HUES64 (cell line): ENCODE results near the gene CXorf65.

ENCODE experiments used
- H3K27ac ChIP-seq: 2 replicates; pipeline ENCODE4 v1.7.0; 2013; ENCODE audit warnings: low read depth, low read length, inconsistent platforms
- H3K27me3 ChIP-seq: 2 replicates; pipeline ENCODE4 v1.6.1; 2013; ENCODE audit warnings: mild to moderate bottlenecking, low read length; ENCODE audit not compliant: insufficient read depth
- H3K36me3 ChIP-seq: 2 replicates; pipeline ENCODE4 v1.6.1; 2013; ENCODE audit warnings: mild to moderate bottlenecking, low read length; ENCODE audit not compliant: insufficient read depth
- H3K4me1 ChIP-seq: 2 replicates; pipeline ENCODE4 v1.6.1; 2013; ENCODE audit warnings: mild to moderate bottlenecking, low read length, moderate library complexity; ENCODE audit not compliant: insufficient read depth
- H3K4me3 ChIP-seq: 2 replicates; pipeline ENCODE4 v1.5.1; 2013; ENCODE audit warnings: mild to moderate bottlenecking, low read length, moderate library complexity
- H3K9ac ChIP-seq: 2 replicates; pipeline ENCODE4 v1.6.1; 2013; ENCODE audit warnings: mild to moderate bottlenecking, low read depth, low read length
- H3K9me3 ChIP-seq: 2 replicates; pipeline ENCODE4 v1.6.1; 2013; ENCODE audit warnings: low read depth, low read length; ENCODE audit not compliant: insufficient read depth
- WGBS: fragments of 150-250, 120-280 bp; methylation state at CpG from one replicate; pipeline ENCODE4 v1.1.7; 2013; ENCODE audit warnings: missing lambda C conversion rate; 5-methylcytosine and 5-hydroxymethylcytosine counted together

Gene CXorf65

GRCh38 chrX:71128166-71128833 lies 21.8 kb upstream of the CXorf65 start:
- whole genome bisulfite sequencing: 91% methylated on average over 12 of the region's 12 CpGs
- H3K9me3 ChIP-seq: no peaks in the 10 kb centered on the region
- no peak overlapping the region for H3K9ac ChIP-seq
- no peak overlapping the region for H3K4me3 ChIP-seq
- peaks cover 88% of the 10 kb centered on the region for H3K36me3 ChIP-seq
- no peaks in the 10 kb centered on the region for H3K27me3 ChIP-seq
- no peaks in the 10 kb centered on the region for H3K4me1 ChIP-seq
- H3K27ac ChIP-seq: no peak overlapping the region

GRCh38 chrX:71118985-71119535 lies 12.5 kb upstream of the CXorf65 start:
- Histone ChIP-seq H3K27ac (no peak overlapping the region; the same call in 1 of the 2 replicates), H3K9me3 (no peaks in the 10 kb centered on the region), H3K4me3 (peak overlapping the region; percentile 75), H3K36me3 (peaks cover 42% of the 10 kb centered on the region), H3K9ac (peak overlapping the region; percentile 61), H3K4me1 (peaks cover 4% of the 10 kb centered on the region; the same call in 1 of the 2 replicates), H3K27me3 (peaks cover 20% of the 10 kb centered on the region)
- 7% methylated on average over 12 of the region's 17 CpGs for WGBS

GRCh38 chrX:71118032-71118984 lies 11.8 kb upstream of the CXorf65 start, which contains the start of gene MED12:
Gene MED12 (plus strand): TSS chrX:71118596. CDS start chrX:71118755, 159 bp downstream.
- Histone ChIP-seq H3K36me3 (peaks cover 35% of the 10 kb centered on the region), H3K27me3 (peaks cover 26% of the 10 kb centered on the region), H3K27ac (peak within 1 kb of the TSS; percentile 80; the same call in 1 of the 2 replicates), H3K9ac (peak within 1 kb of the TSS; percentile 78), H3K4me3 (peak within 1 kb of the TSS; percentile 75), H3K9me3 (no peaks in the 10 kb centered on the region), H3K4me1 (peaks cover 4% of the 10 kb centered on the region; the same call in 1 of the 2 replicates)
- WGBS: under 1% methylated on average over 53 of the region's 56 CpGs

GRCh38 chrX:71117358-71117757 lies 10.8 kb upstream of the CXorf65 start:
- H3K36me3 ChIP-seq: peaks cover 25% of the 10 kb centered on the region
- no peaks in the 10 kb centered on the region for H3K9me3 ChIP-seq
- 56% methylated on average over 8 of the region's 10 CpGs for WGBS
- peak overlapping the region; percentile 75 for H3K4me3 ChIP-seq
- no peak overlapping the region for H3K9ac ChIP-seq
- peaks cover 31% of the 10 kb centered on the region for H3K27me3 ChIP-seq
- H3K4me1 ChIP-seq: peaks cover 4% of the 10 kb centered on the region; the same call in 1 of the 2 replicates
- H3K27ac ChIP-seq: no peak overlapping the region

- Histone ChIP-seq H3K4me3 (no peak overlapping the region), H3K27ac (no peak overlapping the region), H3K9me3 (no peaks in the 10 kb centered on the region), H3K4me1 (no peaks in the 10 kb centered on the region), H3K9ac (no peak overlapping the region), H3K36me3 (no peaks in the 10 kb centered on the region), H3K27me3 (peaks cover 31% of the 10 kb centered on the region)
- 78% methylated on average over 4 of the region's 5 CpGs for WGBS
Measured at GRCh38 chrX:71111921-71112431, 5.4 kb upstream of the CXorf65 start.

GRCh38 chrX:71111141-71111843 lies 4.8 kb upstream of the CXorf65 start, which contains the start of gene IL2RG:
Gene IL2RG (minus strand): TSS chrX:71111577. CDS start chrX:71111539, 38 bp downstream.
- Histone ChIP-seq H3K9ac (no peak within 1 kb of the TSS), H3K27ac (no peak within 1 kb of the TSS), H3K27me3 (peaks cover 31% of the 10 kb centered on the region), H3K9me3 (no peaks in the 10 kb centered on the region), H3K36me3 (no peaks in the 10 kb centered on the region), H3K4me1 (no peaks in the 10 kb centered on the region), H3K4me3 (no peak within 1 kb of the TSS)
- WGBS: 81% methylated on average over 3 of the region's 8 CpGs

- H3K27me3 ChIP-seq: peaks cover 23% of the 10 kb centered on the region
- no peaks in the 10 kb centered on the region for H3K9me3 ChIP-seq
- H3K36me3 ChIP-seq: no peaks in the 10 kb centered on the region
- H3K4me3 ChIP-seq: no peak overlapping the region
- no peak overlapping the region for H3K9ac ChIP-seq
- no peak overlapping the region for H3K27ac ChIP-seq
- H3K4me1 ChIP-seq: peaks cover 6% of the 10 kb centered on the region
- 100% methylated on average over 5 of the region's 6 CpGs for WGBS
Measured at GRCh38 chrX:71109051-71109450, 2.5 kb upstream of the CXorf65 start.

GRCh38 chrX:71107762-71108360 lies 1.3 kb upstream of the CXorf65 start:
- WGBS: 64% methylated on average over 7 of the region's 9 CpGs
- H3K4me1 ChIP-seq: peaks cover 11% of the 10 kb centered on the region
- H3K27ac ChIP-seq: no peak overlapping the region
- H3K9me3 ChIP-seq: no peaks in the 10 kb centered on the region
- no peak overlapping the region for H3K4me3 ChIP-seq
- peaks cover 17% of the 10 kb centered on the region for H3K27me3 ChIP-seq
- no peak overlapping the region for H3K9ac ChIP-seq
- H3K36me3 ChIP-seq: no peaks in the 10 kb centered on the region

- Histone ChIP-seq H3K4me3 (no peak overlapping the region), H3K27ac (no peak overlapping the region), H3K9ac (no peak overlapping the region), H3K27me3 (peaks cover 11% of the 10 kb centered on the region; the same call in 1 of the 2 replicates), H3K4me1 (peaks cover 17% of the 10 kb centered on the region), H3K9me3 (no peaks in the 10 kb centered on the region), H3K36me3 (no peaks in the 10 kb centered on the region)
- WGBS: 93% methylated on average over 4 of the region's 4 CpGs
Measured at GRCh38 chrX:71107245-71107644, 705 bp upstream of the CXorf65 start.

GRCh38 chrX:71105628-71106027 lies 912 bp downstream of the CXorf65 start:
- peaks cover 19% of the 10 kb centered on the region for H3K4me1 ChIP-seq
- WGBS: 95% methylated on average over 3 of the region's 3 CpGs
- no peak overlapping the region for H3K9ac ChIP-seq

More at GRCh38 chrX:71105628-71106027, 912 bp downstream of the CXorf65 start:
- no peak overlapping the region for H3K27ac ChIP-seq
- no peaks in the 10 kb centered on the region for H3K36me3 ChIP-seq
- peaks cover 10% of the 10 kb centered on the region for H3K27me3 ChIP-seq
- no peaks in the 10 kb centered on the region for H3K9me3 ChIP-seq
- no peak overlapping the region for H3K4me3 ChIP-seq
